Osteocyte (in vitro differentiated cells): Measurements from ENCODE around the gene KCNC4. TPM values are rescaled to one million over a fixed set of nuclear protein-coding genes. Genes with fewer than 3 reads are reported as not detected.

Source experiments
- DNase-seq: peaks from one replicate; pipeline ENCODE4 v3.0.0; 2021; ENCODE audit warnings: mixed read lengths; ENCODE audit not compliant: unreplicated experiment; ENCODE audit errors: extremely low spot score
- H3K27ac Mint-ChIP-seq: one replicate; pipeline ENCODE4 v1.8.0; 2021; ENCODE audit warnings: mild to moderate bottlenecking, mixed read lengths; ENCODE audit not compliant: unreplicated experiment
- H3K27me3 Mint-ChIP-seq: one replicate; pipeline ENCODE4 v1.8.0; 2021; ENCODE audit warnings: mixed read lengths; ENCODE audit not compliant: unreplicated experiment
- H3K36me3 Mint-ChIP-seq: one replicate; pipeline ENCODE4 v1.8.0; 2021; ENCODE audit warnings: mixed read lengths; ENCODE audit not compliant: unreplicated experiment
- H3K4me1 Mint-ChIP-seq: one replicate; pipeline ENCODE4 v1.8.0; 2021; ENCODE audit warnings: mixed read lengths; ENCODE audit not compliant: unreplicated experiment
- H3K4me3 Mint-ChIP-seq: one replicate; pipeline ENCODE4 v1.8.0; 2021; ENCODE audit warnings: mild to moderate bottlenecking, moderate library complexity, mixed read lengths; ENCODE audit not compliant: unreplicated experiment
- H3K9me3 Mint-ChIP-seq: one replicate; pipeline ENCODE4 v1.8.0; 2021; ENCODE audit warnings: mixed read lengths; ENCODE audit not compliant: unreplicated experiment
- CTCF ChIP-seq: fragments of 200-600 bp; sonication (generic); IDR thresholded peaks from 2 replicates; pipeline ENCODE4 v1.5.0; 2021; ENCODE audit warnings: antibody characterized with exemption, mild to moderate bottlenecking, moderate library complexity
- total RNA-seq: library from RNA; stranded (reverse); gene quantifications from 2 replicates; pipeline ENCODE4 v1.2.1, GENCODE V29; 2021

The KCNC4 gene
- total RNA-seq, 1 donor from 2014 or later, result 2.0 TPM

- Mint-ChIP-seq H3K27ac (no peak overlapping the region), H3K36me3 (no peaks in the 10 kb centered on the region), H3K9me3 (no peaks in the 10 kb centered on the region), H3K4me1 (no peaks in the 10 kb centered on the region), H3K4me3 (no peak overlapping the region), H3K27me3 (peaks cover 36% of the 10 kb centered on the region)
- no peak for TF ChIP-seq CTCF
- DNase-seq, result no peak
Observed at GRCh38 chr1:110250008-110250407, 39.9 kb downstream of the KCNC4 start.

GRCh38 chr1:110250749-110251148 is 40.6 kb downstream of the KCNC4 start:
- DNase-seq, result no peak
- H3K27ac Mint-ChIP-seq, result no peak overlapping the region
- H3K4me1 Mint-ChIP-seq, result no peaks in the 10 kb centered on the region
- H3K36me3 Mint-ChIP-seq, result no peaks in the 10 kb centered on the region
- no peaks in the 10 kb centered on the region for H3K9me3 Mint-ChIP-seq
- H3K27me3 Mint-ChIP-seq, result peaks cover 35% of the 10 kb centered on the region
- no peak for TF ChIP-seq CTCF
- no peak overlapping the region for H3K4me3 Mint-ChIP-seq

- peaks cover 33% of the 10 kb centered on the region for H3K27me3 Mint-ChIP-seq
- no peaks in the 10 kb centered on the region for H3K9me3 Mint-ChIP-seq
Observed at GRCh38 chr1:110253213-110253612, 43.1 kb downstream of the KCNC4 start.

GRCh38 chr1:110254604-110255391 is 44.7 kb downstream of the KCNC4 start:
- H3K4me3 Mint-ChIP-seq, result no peak overlapping the region
- no peak overlapping the region for H3K27ac Mint-ChIP-seq
- DNase-seq, result no peak
- no peaks in the 10 kb centered on the region for H3K36me3 Mint-ChIP-seq
- H3K4me1 Mint-ChIP-seq, result no peaks in the 10 kb centered on the region
- no peaks in the 10 kb centered on the region for H3K9me3 Mint-ChIP-seq
- TF ChIP-seq CTCF, result no peak
- H3K27me3 Mint-ChIP-seq, result peaks cover 41% of the 10 kb centered on the region

More at GRCh38 chr1:110253213-110253612, 43.1 kb downstream of the KCNC4 start:
- H3K4me3 Mint-ChIP-seq, result no peak overlapping the region
- no peak for TF ChIP-seq CTCF
- no peak for DNase-seq
- no peaks in the 10 kb centered on the region for H3K36me3 Mint-ChIP-seq
- no peak overlapping the region for H3K27ac Mint-ChIP-seq
- no peaks in the 10 kb centered on the region for H3K4me1 Mint-ChIP-seq

- no peaks in the 10 kb centered on the region for H3K9me3 Mint-ChIP-seq
- DNase-seq, result no peak
- H3K4me3 Mint-ChIP-seq, result no peak overlapping the region
- no peak for TF ChIP-seq CTCF
- H3K27ac Mint-ChIP-seq, result no peak overlapping the region
- no peaks in the 10 kb centered on the region for H3K4me1 Mint-ChIP-seq
- no peaks in the 10 kb centered on the region for H3K36me3 Mint-ChIP-seq
- H3K27me3 Mint-ChIP-seq, result peaks cover 43% of the 10 kb centered on the region
Observed at GRCh38 chr1:110255392-110255787, 45.3 kb downstream of the KCNC4 start.
